Measurements from ENCODE around the gene A2M.

GRCh38 chr12:9106610-9107541 lies 8.8 kb downstream of the A2M start:
- no peak for TF ChIP-seq PRPF4 (IDR thresholded peaks at IDR 0.05; ENCODE audit: insufficient read depth, low read depth, low read length, poor library complexity, severe bottlenecking)
- no peak for TF ChIP-seq CTCF (IDR thresholded peaks at IDR 0.05 in 2 of 3, conservative IDR thresholded peaks at IDR 0.05 in 1 of 3; ENCODE audit: insufficient read depth in 2 of 3, low read depth in 1 of 3, low read length in 3 of 3)
- TF ChIP-seq AFF1 (IDR thresholded peaks at IDR 0.05; ENCODE audit: low read depth in 1 of 2, partially characterized antibody in 2 of 2): no peak
- no peak for TF ChIP-seq TFAP4 (CRISPR knock-in tag; IDR thresholded peaks at IDR 0.05; ENCODE audit: borderline replicate concordance)
- TF ChIP-seq POLR2AphosphoS2 (IDR thresholded peaks at IDR 0.05; ENCODE audit: low read length): no peak
- no peak for TF ChIP-seq ZNF133 (CRISPR knock-in tag; IDR thresholded peaks at IDR 0.05)

All from K562 (cell line).